Endothelial cell (in vitro differentiated cells): Measurements from ENCODE around the gene TMEM9. TPM values are rescaled to one million over a fixed set of nuclear protein-coding genes. Genes with fewer than 3 reads are reported as not detected.

Experiments
- DNase-seq: peaks from one replicate; pipeline ENCODE4 v3.0.0; 2021; ENCODE audit warnings: low spot score
- H3K27ac Mint-ChIP-seq: one replicate; pipeline ENCODE4 v1.8.0; 2021; ENCODE audit warnings: mixed read lengths, inconsistent platforms; ENCODE audit not compliant: unreplicated experiment
- H3K27me3 Mint-ChIP-seq: one replicate; pipeline ENCODE4 v1.8.0; 2021; ENCODE audit warnings: mild to moderate bottlenecking, moderate library complexity, mixed read lengths, inconsistent platforms; ENCODE audit not compliant: unreplicated experiment
- H3K36me3 Mint-ChIP-seq: one replicate; pipeline ENCODE4 v1.8.0; 2021; ENCODE audit warnings: mild to moderate bottlenecking, low read depth, mixed read lengths, inconsistent platforms; ENCODE audit not compliant: unreplicated experiment
- H3K4me1 Mint-ChIP-seq: one replicate; pipeline ENCODE4 v1.8.0; 2021; ENCODE audit warnings: mild to moderate bottlenecking, mixed read lengths, inconsistent platforms; ENCODE audit not compliant: unreplicated experiment
- H3K4me3 Mint-ChIP-seq: one replicate; pipeline ENCODE4 v1.8.0; 2021; ENCODE audit warnings: mild to moderate bottlenecking, mixed read lengths, inconsistent platforms; ENCODE audit not compliant: unreplicated experiment
- H3K9me3 Mint-ChIP-seq: one replicate; pipeline ENCODE4 v1.8.0; 2021; ENCODE audit warnings: mixed read lengths, inconsistent platforms; ENCODE audit not compliant: unreplicated experiment
- CTCF ChIP-seq: fragments of 200-600 bp; sonication (generic); IDR thresholded peaks from one replicate; pipeline ENCODE4 v1.5.0; 2021; ENCODE audit warnings: antibody characterized with exemption; ENCODE audit not compliant: unreplicated experiment
- total RNA-seq: library from RNA; stranded (reverse); fragmentation: NEBNext Ultra II Directional; extraction: Animal tissue kit (Norgen Biotek cat#: 25700); gene quantifications from one replicate; pipeline ENCODE4 v1.2.1, GENCODE V29; 2021; ENCODE audit not compliant: unreplicated experiment

The TMEM9 gene
- total RNA-seq, 1 donor from 2014 or later, result 78.7 TPM

- peaks cover 14% of the 10 kb centered on the region for H3K27me3 Mint-ChIP-seq
- H3K9me3 Mint-ChIP-seq, result no peaks in the 10 kb centered on the region
- peak overlapping the region; percentile 12 for H3K4me3 Mint-ChIP-seq
- H3K4me1 Mint-ChIP-seq, result peaks cover 14% of the 10 kb centered on the region
- DNase-seq, result no peak
- peaks cover 28% of the 10 kb centered on the region for H3K36me3 Mint-ChIP-seq
- no peak overlapping the region for H3K27ac Mint-ChIP-seq
- no peak for TF ChIP-seq CTCF
These were observed 22.9 kb downstream of the TMEM9 start for GRCh38 chr1:201131398-201131797.

GRCh38 chr1:201128962-201129361, 25.3 kb downstream of the TMEM9 start:
- no peak overlapping the region for H3K4me3 Mint-ChIP-seq
- no peak overlapping the region for H3K27ac Mint-ChIP-seq
- H3K9me3 Mint-ChIP-seq, result no peaks in the 10 kb centered on the region
- H3K4me1 Mint-ChIP-seq, result peaks cover 5% of the 10 kb centered on the region
- TF ChIP-seq CTCF, result no peak
- peaks cover 19% of the 10 kb centered on the region for H3K36me3 Mint-ChIP-seq
- DNase-seq, result no peak
- peaks cover 10% of the 10 kb centered on the region for H3K27me3 Mint-ChIP-seq

- Mint-ChIP-seq H3K4me1 (peaks cover 5% of the 10 kb centered on the region), H3K27me3 (peaks cover 9% of the 10 kb centered on the region), H3K9me3 (no peaks in the 10 kb centered on the region), H3K36me3 (peaks cover 17% of the 10 kb centered on the region), H3K27ac (no peak overlapping the region), H3K4me3 (peak overlapping the region; percentile 1)
- no peak for DNase-seq
- no peak for TF ChIP-seq CTCF
These were observed 25.8 kb downstream of the TMEM9 start for GRCh38 chr1:201128476-201128875.

GRCh38 chr1:201127755-201128455, 26.4 kb downstream of the TMEM9 start:
- H3K36me3 Mint-ChIP-seq, result peaks cover 14% of the 10 kb centered on the region
- peak overlapping the region; percentile 1 for H3K4me3 Mint-ChIP-seq
- no peaks in the 10 kb centered on the region for H3K9me3 Mint-ChIP-seq
- H3K4me1 Mint-ChIP-seq, result peaks cover 5% of the 10 kb centered on the region
- H3K27ac Mint-ChIP-seq, result no peak overlapping the region
- TF ChIP-seq CTCF, result no peak
- no peak for DNase-seq
- peaks cover 9% of the 10 kb centered on the region for H3K27me3 Mint-ChIP-seq
